Measurements from ENCODE around the gene TMEM184B.
A peak's percentile ranks its signal among the peaks of the same experiment; 100 is the strongest.

TMEM184B gene

GRCh38 chr22:38192475-38192863 lies 80.3 kb downstream of the TMEM184B start:
- H3K4me3 ChIP-seq (ENCODE audit: insufficient read depth, low read length, poor library complexity, severe bottlenecking): no peak overlapping the region
- H3K9me3 ChIP-seq (ENCODE audit: insufficient read depth, low read length): no peaks in the 10 kb centered on the region
- no peaks in the 10 kb centered on the region for H4K20me1 ChIP-seq (ENCODE audit: low read depth, low read length)
- no peaks in the 10 kb centered on the region for H3K79me2 ChIP-seq (ENCODE audit: insufficient read depth, low read length)
- H3K9ac ChIP-seq (ENCODE audit: low read length): no peak overlapping the region
- H3K36me3 ChIP-seq (ENCODE audit: low read length): no peaks in the 10 kb centered on the region
- H3K27ac ChIP-seq (ENCODE audit: low read depth, low read length): no peak overlapping the region
- no peaks in the 10 kb centered on the region for H3K9me2 ChIP-seq (replicated peaks; ENCODE audit: insufficient read depth, low read length)
- no peak for TF ChIP-seq EZH2phosphoT487 (conservative IDR thresholded peaks at IDR 0.05; ENCODE audit: low read length)
- no peak for TF ChIP-seq CTCF (IDR thresholded peaks at IDR 0.05; ENCODE audit: insufficient read depth, low read length, poor library complexity, severe bottlenecking)
- H3F3A ChIP-seq (ENCODE audit: insufficient read depth): no peaks in the 10 kb centered on the region
- H3K4me2 ChIP-seq (ENCODE audit: low read depth, low read length, poor library complexity, severe bottlenecking): no peak overlapping the region
- H3K27me3 ChIP-seq (ENCODE audit: low read length): no peaks in the 10 kb centered on the region
- no peak overlapping the region for H2AFZ ChIP-seq (ENCODE audit: low read depth, low read length, severe bottlenecking)

- TF ChIP-seq CTCF (IDR thresholded peaks at IDR 0.05; ENCODE audit: insufficient read depth, low read length, poor library complexity, severe bottlenecking) (no peak), EZH2phosphoT487 (conservative IDR thresholded peaks at IDR 0.05; ENCODE audit: low read length) (no peak)
- no peak overlapping the region for H3K27ac ChIP-seq (ENCODE audit: low read depth, low read length)
- H3K9ac ChIP-seq (ENCODE audit: low read length): no peak overlapping the region
These were observed 80.9 kb downstream of the TMEM184B start for GRCh38 chr22:38191731-38192474.

GRCh38 chr22:38191055-38191454 lies 81.8 kb downstream of the TMEM184B start:
- no peak overlapping the region for H3K4me2 ChIP-seq (ENCODE audit: low read depth, low read length, poor library complexity, severe bottlenecking)
- H3F3A ChIP-seq (ENCODE audit: insufficient read depth): no peaks in the 10 kb centered on the region
- no peaks in the 10 kb centered on the region for H3K9me2 ChIP-seq (replicated peaks; ENCODE audit: insufficient read depth, low read length)
- H3K27ac ChIP-seq (ENCODE audit: low read depth, low read length): no peak overlapping the region
- H3K27me3 ChIP-seq (ENCODE audit: low read length): no peaks in the 10 kb centered on the region
- H2AFZ ChIP-seq (ENCODE audit: low read depth, low read length, severe bottlenecking): no peak overlapping the region
- TF ChIP-seq CTCF (IDR thresholded peaks at IDR 0.05; ENCODE audit: insufficient read depth, low read length, poor library complexity, severe bottlenecking): no peak
- TF ChIP-seq EZH2phosphoT487 (conservative IDR thresholded peaks at IDR 0.05; ENCODE audit: low read length): no peak
- no peaks in the 10 kb centered on the region for H4K20me1 ChIP-seq (ENCODE audit: low read depth, low read length)
- H3K9me3 ChIP-seq (ENCODE audit: insufficient read depth, low read length): no peaks in the 10 kb centered on the region
- H3K79me2 ChIP-seq (ENCODE audit: insufficient read depth, low read length): no peaks in the 10 kb centered on the region
- no peak overlapping the region for H3K9ac ChIP-seq (ENCODE audit: low read length)
- H3K36me3 ChIP-seq (ENCODE audit: low read length): no peaks in the 10 kb centered on the region
- H3K4me3 ChIP-seq (ENCODE audit: insufficient read depth, low read length, poor library complexity, severe bottlenecking): no peak overlapping the region

More at GRCh38 chr22:38191731-38192474, 80.9 kb downstream of the TMEM184B start:
- peak overlapping the region; percentile 14 for H2AFZ ChIP-seq (ENCODE audit: low read depth, low read length, severe bottlenecking)
- no peaks in the 10 kb centered on the region for H3K9me2 ChIP-seq (replicated peaks; ENCODE audit: insufficient read depth, low read length)
- H3K4me2 ChIP-seq (ENCODE audit: low read depth, low read length, poor library complexity, severe bottlenecking): no peak overlapping the region
- no peak overlapping the region for H3K4me3 ChIP-seq (ENCODE audit: insufficient read depth, low read length, poor library complexity, severe bottlenecking)
- no peaks in the 10 kb centered on the region for H3K79me2 ChIP-seq (ENCODE audit: insufficient read depth, low read length)
- no peaks in the 10 kb centered on the region for H3K27me3 ChIP-seq (ENCODE audit: low read length)
- no peaks in the 10 kb centered on the region for H3K36me3 ChIP-seq (ENCODE audit: low read length)
- no peaks in the 10 kb centered on the region for H4K20me1 ChIP-seq (ENCODE audit: low read depth, low read length)
- H3F3A ChIP-seq (ENCODE audit: insufficient read depth): no peaks in the 10 kb centered on the region
- no peaks in the 10 kb centered on the region for H3K9me3 ChIP-seq (ENCODE audit: insufficient read depth, low read length)

Data from SU-DHL-6 (cell line).